Sigmoid colon (tissue), 7 donors: ENCODE data around the gene ACP7. TPM values are rescaled to one million over a fixed set of nuclear protein-coding genes. Genes with fewer than 3 reads are reported as not detected.
"Not testable (repeated sequence)": the region's sequence is repeated elsewhere in the genome, so short reads cannot be mapped to it uniquely, and the experiment has no call there.

Experiments used
- DNase-seq: peaks from one replicate; pipeline ENCODE4 v3.0.0-alpha.2; 2019
- H3K27ac ChIP-seq, 4 donors: fragments of 200-600 bp; sonication (generic); one replicate each; pipeline ENCODE4 v1.5.1; 2016 to 2019; ENCODE audit warnings: mild to moderate bottlenecking in 1 of 4
- H3K27me3 ChIP-seq, 3 donors: fragments of 200-600 bp; sonication (generic); one replicate each; pipeline ENCODE4 v1.5.1; 2019; ENCODE audit warnings: mild to moderate bottlenecking in 1 of 3
- H3K36me3 ChIP-seq, 4 donors: fragments of 200-600 bp; sonication (generic); one replicate each; pipeline ENCODE4 v1.5.1; 2016 to 2019
- H3K4me1 ChIP-seq, 4 donors: fragments of 200-600 bp; sonication (generic); one replicate each; pipeline ENCODE4 v1.5.1; 2017 to 2019
- H3K4me3 ChIP-seq, 4 donors: fragments of 200-600 bp; sonication (generic); one replicate each; pipeline ENCODE4 v1.5.1; 2017 to 2019; ENCODE audit warnings: mild to moderate bottlenecking in 2 of 4, moderate library complexity in 1 of 4
- H3K9me3 ChIP-seq, 4 donors: fragments of 200-600 bp in 3 of 4; sonication (generic) in 3 of 4; one replicate each; pipeline versions ENCODE4 v1.5.1 to v1.6.1; 2013 to 2019
- CTCF ChIP-seq, 4 experiments: fragments of 450-650 bp in 3 of 4; fragments of 200-600 bp in 1 of 4; IDR thresholded peaks; one replicate each; pipeline ENCODE4 v1.5.1; 2016 to 2019; ENCODE audit warnings: antibody characterized with exemption in 4 of 4, mild to moderate bottlenecking in 3 of 4, moderate library complexity in 2 of 4
- EP300 ChIP-seq, 4 donors: sonication (generic); formaldehyde crosslinking; IDR thresholded peaks; one replicate each; pipeline ENCODE4 v1.6.1; 2017; ENCODE audit warnings: antibody characterized with exemption in 4 of 4
- POLR2A ChIP-seq, 2 donors: fragments of 450-650 bp; IDR thresholded peaks; one replicate each; pipeline ENCODE4 v1.6.1; 2016; ENCODE audit warnings: antibody characterized with exemption in 2 of 2, mild to moderate bottlenecking in 2 of 2, moderate library complexity in 2 of 2
- POLR2AphosphoS5 ChIP-seq, 4 donors: sonication (generic); formaldehyde crosslinking; IDR thresholded peaks; one replicate each; pipeline ENCODE4 v1.6.1; 2017; ENCODE audit warnings: antibody characterized with exemption in 4 of 4
- WGBS, 2 donors: extraction: QIAGEN DNeasy Blood & Tissue Kit; methylation state at CpG; one replicate each; pipeline ENCODE4 v1.1.7; 2013; 5-methylcytosine and 5-hydroxymethylcytosine counted together
- intact Hi-C: fragments of 100-400 bp; cut with DNase I; formaldehyde crosslinking; loops from one replicate; pipeline ENCODE4 v1.15.1; 2023
- polyA plus RNA-seq, 3 donors: library from polyadenylated mRNA; stranded (reverse); fragments of 200-250 nt; gene quantifications; one replicate each; pipeline ENCODE4 v1.2.3, GENCODE V29; 2013
- total RNA-seq, 4 donors: library from RNA; depleted of rRNA; stranded (reverse); fragments of >200 nt; gene quantifications; one replicate each; pipeline ENCODE4 v1.1.0, GENCODE V29; 2016
- donor health status: healthy with polysubstance abuse.
- donor health status: Bipolar disorder and iron deficiency.
- donor health status: healthy.

The ACP7 gene
- total and polyA plus RNA-seq, 7 donors = not detected

- no peak overlapping the region for H3K27ac ChIP-seq
- H3K4me1 ChIP-seq = no peaks in the 10 kb centered on the region
- intact Hi-C loops = no loop called here
- no peaks in the 10 kb centered on the region for H3K9me3 ChIP-seq
- H3K4me3 ChIP-seq = no peak overlapping the region
- H3K27me3 ChIP-seq = peaks cover 0 to 4% (median 0%) of the 10 kb centered on the region in 3 donors
- no peak for DNase-seq
- TF ChIP-seq POLR2AphosphoS5 (IDR thresholded peaks at IDR 0.05) = no peak
- TF ChIP-seq POLR2A (IDR thresholded peaks at IDR 0.05) = no peak
- TF ChIP-seq EP300 (IDR thresholded peaks at IDR 0.05) = no peak
- no peak for TF ChIP-seq CTCF (IDR thresholded peaks at IDR 0.05)
- no peaks in the 10 kb centered on the region for H3K36me3 ChIP-seq
Measured at GRCh38 chr19:39059302-39059701, 24.9 kb upstream of the ACP7 start.

- intact Hi-C loops = no loop called here
- Histone ChIP-seq H3K27ac (no peak overlapping the region), H3K4me3 (no peak overlapping the region), H3K9me3 (no peaks in the 10 kb centered on the region), H3K4me1 (no peaks in the 10 kb centered on the region), H3K36me3 (no peaks in the 10 kb centered on the region), H3K27me3 (peaks cover 0 to 4% (median 0%) of the 10 kb centered on the region in 3 donors)
- DNase-seq = no peak
- WGBS, 2 donors = 69 to 76% methylated on average over 4 of the region's 4 CpGs
- TF ChIP-seq EP300 (IDR thresholded peaks at IDR 0.05) (no peak), CTCF (IDR thresholded peaks at IDR 0.05) (no peak)
Measured at GRCh38 chr19:39060171-39060570, 24.0 kb upstream of the ACP7 start.

GRCh38 chr19:39064405-39064804 lies 19.8 kb upstream of the ACP7 start:
- DNase-seq = no peak
- no peaks in the 10 kb centered on the region for H3K9me3 ChIP-seq
- H3K4me1 ChIP-seq = no peaks in the 10 kb centered on the region
- H3K4me3 ChIP-seq = no peak overlapping the region
- WGBS, 2 donors = 89 to 91% methylated on average over 6 of the region's 6 CpGs
- H3K27ac ChIP-seq = no peak overlapping the region
- no peak for TF ChIP-seq CTCF (IDR thresholded peaks at IDR 0.05)
- no peak for TF ChIP-seq POLR2A (IDR thresholded peaks at IDR 0.05)
- TF ChIP-seq POLR2AphosphoS5 (IDR thresholded peaks at IDR 0.05) = no peak
- TF ChIP-seq EP300 (IDR thresholded peaks at IDR 0.05) = no peak
- no peaks in the 10 kb centered on the region for H3K36me3 ChIP-seq
- intact Hi-C loops = no loop called here
- H3K27me3 ChIP-seq = peaks cover 0 to under 1% (median 0%) of the 10 kb centered on the region in 3 donors

- H3K4me1 ChIP-seq = no peaks in the 10 kb centered on the region
- WGBS, 2 donors = 68 to 80% methylated on average over 3 of the region's 3 CpGs
- no peaks in the 10 kb centered on the region for H3K36me3 ChIP-seq
- no peak overlapping the region for H3K27ac ChIP-seq
- TF ChIP-seq EP300 (IDR thresholded peaks at IDR 0.05) (no peak), POLR2AphosphoS5 (IDR thresholded peaks at IDR 0.05) (no peak), CTCF (IDR thresholded peaks at IDR 0.05) (no peak), POLR2A (IDR thresholded peaks at IDR 0.05) (no peak)
- no peak overlapping the region for H3K4me3 ChIP-seq
- intact Hi-C loops = no loop called here
- DNase-seq = no peak
- no peaks in the 10 kb centered on the region for H3K9me3 ChIP-seq
- peaks cover 0 to 9% (median 0%) of the 10 kb centered on the region in 3 donors for H3K27me3 ChIP-seq
Measured at GRCh38 chr19:39065928-39066327, 18.2 kb upstream of the ACP7 start.

- Histone ChIP-seq H3K9me3 (no peaks in the 10 kb centered on the region), H3K36me3 (no peaks in the 10 kb centered on the region), H3K27me3 (peaks cover 0 to 9% (median 0%) of the 10 kb centered on the region in 3 donors), H3K4me3 (no peak overlapping the region), H3K27ac (no peak overlapping the region), H3K4me1 (no peaks in the 10 kb centered on the region)
- TF ChIP-seq EP300 (IDR thresholded peaks at IDR 0.05) (no peak), POLR2AphosphoS5 (IDR thresholded peaks at IDR 0.05) (no peak), POLR2A (IDR thresholded peaks at IDR 0.05) (no peak), CTCF (IDR thresholded peaks at IDR 0.05) (no peak)
- no peak for DNase-seq
- 63 to 83% methylated on average over 4 of the region's 4 CpGs for WGBS, 2 donors
- intact Hi-C loops = no loop called here
Measured at GRCh38 chr19:39067104-39067503, 17.1 kb upstream of the ACP7 start.

GRCh38 chr19:39068259-39068658 lies 15.9 kb upstream of the ACP7 start:
- WGBS, 2 donors = 76 to 87% methylated on average over 6 of the region's 6 CpGs
- intact Hi-C loops, H3K9me3 ChIP-seq, H3K27ac ChIP-seq, H3K4me3 ChIP-seq, DNase-seq, H3K27me3 ChIP-seq, H3K4me1 ChIP-seq, H3K36me3 ChIP-seq: not testable (repeated sequence)
